Parathyroid adenoma (tissue), 2 donors: ENCODE results near the gene THSD4.
"Not testable (repeated sequence)": the region's sequence is repeated elsewhere in the genome, so short reads cannot be mapped to it uniquely, and the experiment has no call there.

Source experiments
- H2AFZ ChIP-seq: fragments of 300-600 bp; sonication (generic); one replicate; pipeline ENCODE4 v1.7.0; 2017; ENCODE audit warnings: antibody characterized with exemption, mild to moderate bottlenecking
- H3K27ac ChIP-seq: fragments of 300-600 bp; sonication (generic); one replicate; pipeline ENCODE4 v1.7.0; 2017
- H3K27me3 ChIP-seq: fragments of 300-600 bp; sonication (generic); one replicate; pipeline ENCODE4 v1.7.0; 2017; ENCODE audit warnings: low read length; ENCODE audit not compliant: control insufficient read depth, insufficient read depth
- H3K36me3 ChIP-seq: fragments of 300-600 bp; sonication (generic); one replicate; pipeline ENCODE4 v1.7.0; 2017; ENCODE audit warnings: low read length; ENCODE audit not compliant: control insufficient read depth, insufficient read depth
- H3K4me1 ChIP-seq: fragments of 300-600 bp; sonication (generic); one replicate; pipeline ENCODE4 v1.7.0; 2017; ENCODE audit warnings: control low read depth
- H3K4me2 ChIP-seq: fragments of 300-600 bp; sonication (generic); one replicate; pipeline ENCODE4 v1.7.0; 2017; ENCODE audit warnings: low read length
- H3K4me3 ChIP-seq: fragments of 300-600 bp; sonication (generic); one replicate; pipeline ENCODE4 v1.7.0; 2017; ENCODE audit warnings: low read depth, low read length
- H3K79me2 ChIP-seq: fragments of 300-600 bp; sonication (generic); one replicate; pipeline ENCODE4 v1.7.0; 2017; ENCODE audit warnings: control low read depth
- H3K9ac ChIP-seq: fragments of 300-600 bp; sonication (generic); one replicate; pipeline ENCODE4 v1.7.0; 2017; ENCODE audit warnings: mild to moderate bottlenecking
- H3K9me3 ChIP-seq: fragments of 300-600 bp; sonication (generic); one replicate; pipeline ENCODE4 v1.7.0; 2017; ENCODE audit warnings: low read length; ENCODE audit not compliant: control insufficient read depth
- TF ChIP-seq, protein P1 (sequence below): fragments of 300-600 bp; sonication (generic); IDR thresholded peaks from one replicate; pipeline ENCODE4 v1.7.0; 2017; ENCODE audit warnings: antibody characterized with exemption, mild to moderate bottlenecking
- donor health status: primary hyperparathyroidism.

THSD4 gene

DNA sequence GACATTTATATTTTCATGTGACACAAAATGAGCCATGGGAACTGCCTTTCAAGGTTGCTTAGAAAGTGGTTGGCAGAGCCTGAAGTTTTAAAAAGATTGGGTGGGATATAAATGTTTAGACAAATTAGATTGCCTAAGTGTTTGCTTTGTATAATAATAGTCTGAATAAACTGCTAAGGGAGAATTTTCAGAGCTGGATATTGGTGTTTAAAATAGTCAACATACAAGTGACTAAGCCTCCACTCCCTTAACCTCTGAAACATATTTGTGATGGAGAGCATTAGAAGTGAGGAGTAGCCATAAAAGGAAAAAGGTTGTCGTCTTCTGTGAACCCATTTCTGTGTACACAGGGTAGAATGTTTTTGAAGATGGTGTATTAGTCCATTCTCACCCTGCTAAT is 201.6 kb downstream of the THSD4 start:
- H3K4me3 ChIP-seq, result no peak overlapping the region
- TF ChIP-seq, protein P1, sequence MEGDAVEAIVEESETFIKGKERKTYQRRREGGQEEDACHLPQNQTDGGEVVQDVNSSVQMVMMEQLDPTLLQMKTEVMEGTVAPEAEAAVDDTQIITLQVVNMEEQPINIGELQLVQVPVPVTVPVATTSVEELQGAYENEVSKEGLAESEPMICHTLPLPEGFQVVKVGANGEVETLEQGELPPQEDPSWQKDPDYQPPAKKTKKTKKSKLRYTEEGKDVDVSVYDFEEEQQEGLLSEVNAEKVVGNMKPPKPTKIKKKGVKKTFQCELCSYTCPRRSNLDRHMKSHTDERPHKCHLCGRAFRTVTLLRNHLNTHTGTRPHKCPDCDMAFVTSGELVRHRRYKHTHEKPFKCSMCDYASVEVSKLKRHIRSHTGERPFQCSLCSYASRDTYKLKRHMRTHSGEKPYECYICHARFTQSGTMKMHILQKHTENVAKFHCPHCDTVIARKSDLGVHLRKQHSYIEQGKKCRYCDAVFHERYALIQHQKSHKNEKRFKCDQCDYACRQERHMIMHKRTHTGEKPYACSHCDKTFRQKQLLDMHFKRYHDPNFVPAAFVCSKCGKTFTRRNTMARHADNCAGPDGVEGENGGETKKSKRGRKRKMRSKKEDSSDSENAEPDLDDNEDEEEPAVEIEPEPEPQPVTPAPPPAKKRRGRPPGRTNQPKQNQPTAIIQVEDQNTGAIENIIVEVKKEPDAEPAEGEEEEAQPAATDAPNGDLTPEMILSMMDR, result no peak
- no peak overlapping the region for H2AFZ ChIP-seq
- no peaks in the 10 kb centered on the region for H3K79me2 ChIP-seq
- no peaks in the 10 kb centered on the region for H3K36me3 ChIP-seq
- no peaks in the 10 kb centered on the region for H3K9me3 ChIP-seq
- H3K27ac ChIP-seq, result no peak overlapping the region
- no peak overlapping the region for H3K4me2 ChIP-seq
- no peak overlapping the region for H3K9ac ChIP-seq
- H3K4me1 ChIP-seq, result no peaks in the 10 kb centered on the region
- H3K27me3 ChIP-seq, result no peaks in the 10 kb centered on the region

DNA sequence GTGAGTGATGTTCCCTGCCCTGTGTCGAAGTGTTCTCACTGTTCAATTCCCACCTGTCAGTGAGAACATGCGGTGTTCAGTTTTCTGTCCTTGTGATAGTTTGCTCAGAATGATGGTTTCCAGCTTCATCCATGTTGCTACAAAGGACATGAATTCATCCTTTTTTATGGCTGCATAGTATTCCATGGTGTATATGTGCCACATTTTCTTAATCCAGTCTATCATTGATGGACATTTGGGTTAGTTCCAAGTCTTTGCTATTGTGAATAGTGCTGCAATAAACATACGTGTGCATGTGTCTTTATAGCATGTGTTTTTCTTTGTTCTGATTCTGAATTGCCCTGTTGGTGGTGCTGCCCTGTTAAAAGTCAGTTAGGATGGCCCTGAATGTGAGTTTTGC is 204.2 kb downstream of the THSD4 start:
- not testable (repeated sequence) for H3K79me2 ChIP-seq, H3K4me1 ChIP-seq, H3K4me3 ChIP-seq, H3K27me3 ChIP-seq, H2AFZ ChIP-seq, H3K9ac ChIP-seq, H3K4me2 ChIP-seq, H3K9me3 ChIP-seq, H3K27ac ChIP-seq, H3K36me3 ChIP-seq

DNA sequence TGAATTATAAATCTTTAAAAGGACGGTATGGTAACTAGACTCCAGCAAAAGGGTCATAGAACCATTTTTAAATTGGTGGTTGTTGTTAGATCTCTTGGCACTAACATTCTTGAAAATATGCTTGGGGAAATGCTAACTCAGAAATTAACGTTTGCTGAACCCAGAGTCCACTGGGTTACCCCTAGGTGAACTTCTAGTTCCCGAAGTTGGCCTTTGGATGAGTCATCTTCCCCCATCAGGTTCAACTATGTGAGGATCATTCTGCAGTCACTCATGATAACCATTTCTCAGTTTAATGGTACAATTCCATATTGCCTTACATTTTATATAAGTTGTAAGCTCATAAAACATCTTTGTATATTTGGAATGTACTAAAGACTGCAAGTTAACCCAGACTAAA is 204.7 kb downstream of the THSD4 start:
- Histone ChIP-seq H3K9ac (no peak overlapping the region), H2AFZ (no peak overlapping the region), H3K79me2 (no peaks in the 10 kb centered on the region), H3K4me3 (no peak overlapping the region), H3K36me3 (no peaks in the 10 kb centered on the region), H3K4me2 (no peak overlapping the region), H3K27me3 (no peaks in the 10 kb centered on the region), H3K27ac (no peak overlapping the region), H3K4me1 (no peaks in the 10 kb centered on the region), H3K9me3 (no peaks in the 10 kb centered on the region)
- TF ChIP-seq, protein P1, result no peak

DNA sequence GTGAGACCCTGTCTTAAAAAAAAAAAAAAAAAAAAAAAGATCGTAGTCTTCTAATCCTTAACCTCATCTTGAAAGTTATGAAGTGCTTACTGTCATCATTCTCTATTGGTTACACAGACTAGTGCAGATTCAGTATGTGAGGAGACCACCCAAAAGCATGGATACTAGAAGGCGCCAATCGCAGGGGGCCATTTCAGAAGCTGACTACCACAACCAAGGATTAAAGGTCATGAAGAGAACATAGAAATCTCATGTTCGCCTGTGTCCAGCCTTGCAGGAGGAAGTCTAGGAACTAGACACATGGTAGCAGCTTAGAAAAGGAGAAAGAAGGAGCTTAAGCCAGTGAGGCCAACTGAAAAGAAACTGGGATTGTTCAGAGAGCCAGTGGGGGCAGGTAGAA is 207.8 kb downstream of the THSD4 start:
- H3K9ac ChIP-seq, result no peak overlapping the region
- TF ChIP-seq, protein P1, result no peak
- no peak overlapping the region for H3K4me3 ChIP-seq
- no peak overlapping the region for H3K4me2 ChIP-seq
- no peaks in the 10 kb centered on the region for H3K36me3 ChIP-seq
- no peak overlapping the region for H2AFZ ChIP-seq
- no peak overlapping the region for H3K27ac ChIP-seq
- H3K79me2 ChIP-seq, result no peaks in the 10 kb centered on the region
- no peaks in the 10 kb centered on the region for H3K9me3 ChIP-seq
- no peaks in the 10 kb centered on the region for H3K4me1 ChIP-seq
- no peaks in the 10 kb centered on the region for H3K27me3 ChIP-seq

DNA sequence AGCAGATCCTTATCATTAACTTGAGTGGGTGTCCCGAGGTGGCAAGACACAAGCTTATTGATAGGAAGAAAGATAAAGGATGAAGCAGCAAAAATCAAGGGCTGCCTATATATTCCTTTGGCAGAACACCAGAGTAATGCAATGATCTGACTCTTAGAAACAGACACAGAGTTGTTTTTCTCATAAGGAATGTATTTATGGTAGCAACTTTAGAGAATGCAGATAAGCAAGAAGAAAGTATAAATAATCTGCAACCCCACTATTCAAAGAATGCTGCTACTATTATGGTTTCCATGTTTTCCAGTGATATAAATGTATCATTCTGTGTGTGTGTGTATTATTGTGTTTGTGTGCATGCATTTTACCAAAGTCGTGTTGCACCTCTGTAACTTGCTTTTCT is 208.3 kb downstream of the THSD4 start:
- Histone ChIP-seq H3K4me2 (no peak overlapping the region), H3K9ac (no peak overlapping the region), H3K27ac (no peak overlapping the region), H3K4me1 (no peaks in the 10 kb centered on the region), H2AFZ (no peak overlapping the region), H3K27me3 (no peaks in the 10 kb centered on the region), H3K36me3 (no peaks in the 10 kb centered on the region), H3K79me2 (no peaks in the 10 kb centered on the region), H3K9me3 (no peaks in the 10 kb centered on the region), H3K4me3 (no peak overlapping the region)
- TF ChIP-seq, protein P1, result no peak
